Mesothelial cell of epicardium (in vitro differentiated cells): ENCODE data around the gene SOX8. TPM values are rescaled to one million over a fixed set of nuclear protein-coding genes. Genes with fewer than 3 reads are reported as not detected.

Experiments used
- DNase-seq, 2 experiments: peaks; one replicate each; pipeline ENCODE4 v3.0.0; 2021; ENCODE audit warnings: low spot score in 2 of 2; ENCODE audit not compliant: unreplicated experiment in 2 of 2
- H3K27ac Mint-ChIP-seq: 2 replicates; pipeline ENCODE4 v1.8.0; 2021; ENCODE audit warnings: mixed read lengths
- H3K27me3 Mint-ChIP-seq: 2 replicates; pipeline ENCODE4 v1.8.0; 2021; ENCODE audit warnings: low read depth, mixed read lengths
- H3K36me3 Mint-ChIP-seq: 2 replicates; pipeline ENCODE4 v1.8.0; 2021; ENCODE audit warnings: mixed read lengths
- H3K4me1 Mint-ChIP-seq: 2 replicates; pipeline ENCODE4 v1.8.0; 2021; ENCODE audit warnings: mixed read lengths
- H3K4me3 Mint-ChIP-seq: 2 replicates; pipeline ENCODE4 v1.8.0; 2021; ENCODE audit warnings: mild to moderate bottlenecking, moderate library complexity, mixed read lengths
- H3K9me3 Mint-ChIP-seq: 2 replicates; pipeline ENCODE4 v1.8.0; 2021; ENCODE audit warnings: mixed read lengths
- total RNA-seq: library from RNA; stranded (reverse); gene quantifications from 3 replicates; pipeline ENCODE4 v1.2.1, GENCODE V29; 2021
- TF ChIP-seq, protein P1 (sequence below): fragments of 200-600 bp; sonication (generic); IDR thresholded peaks from one replicate; pipeline ENCODE4 v1.5.0; 2021; ENCODE audit warnings: antibody characterized with exemption; ENCODE audit not compliant: unreplicated experiment

The SOX8 gene
- total RNA-seq, 1 donor from 2014 or later, result 5.1 TPM

GRCh38 chr16:1028056-1028455, 46.5 kb downstream of the SOX8 start:
- H3K4me1 Mint-ChIP-seq, result peaks cover 3% of the 10 kb centered on the region
- no peak overlapping the region for H3K27ac Mint-ChIP-seq
- H3K4me3 Mint-ChIP-seq, result no peak overlapping the region
- DNase-seq, result no peak
- H3K27me3 Mint-ChIP-seq, result peaks cover 4% of the 10 kb centered on the region
- H3K36me3 Mint-ChIP-seq, result no peaks in the 10 kb centered on the region
- no peaks in the 10 kb centered on the region for H3K9me3 Mint-ChIP-seq
- TF ChIP-seq, protein P1, sequence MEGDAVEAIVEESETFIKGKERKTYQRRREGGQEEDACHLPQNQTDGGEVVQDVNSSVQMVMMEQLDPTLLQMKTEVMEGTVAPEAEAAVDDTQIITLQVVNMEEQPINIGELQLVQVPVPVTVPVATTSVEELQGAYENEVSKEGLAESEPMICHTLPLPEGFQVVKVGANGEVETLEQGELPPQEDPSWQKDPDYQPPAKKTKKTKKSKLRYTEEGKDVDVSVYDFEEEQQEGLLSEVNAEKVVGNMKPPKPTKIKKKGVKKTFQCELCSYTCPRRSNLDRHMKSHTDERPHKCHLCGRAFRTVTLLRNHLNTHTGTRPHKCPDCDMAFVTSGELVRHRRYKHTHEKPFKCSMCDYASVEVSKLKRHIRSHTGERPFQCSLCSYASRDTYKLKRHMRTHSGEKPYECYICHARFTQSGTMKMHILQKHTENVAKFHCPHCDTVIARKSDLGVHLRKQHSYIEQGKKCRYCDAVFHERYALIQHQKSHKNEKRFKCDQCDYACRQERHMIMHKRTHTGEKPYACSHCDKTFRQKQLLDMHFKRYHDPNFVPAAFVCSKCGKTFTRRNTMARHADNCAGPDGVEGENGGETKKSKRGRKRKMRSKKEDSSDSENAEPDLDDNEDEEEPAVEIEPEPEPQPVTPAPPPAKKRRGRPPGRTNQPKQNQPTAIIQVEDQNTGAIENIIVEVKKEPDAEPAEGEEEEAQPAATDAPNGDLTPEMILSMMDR, result no peak

- Mint-ChIP-seq H3K4me3 (no peak overlapping the region), H3K4me1 (peaks cover 3% of the 10 kb centered on the region), H3K36me3 (no peaks in the 10 kb centered on the region), H3K27me3 (peaks cover 4% of the 10 kb centered on the region), H3K27ac (no peak overlapping the region), H3K9me3 (no peaks in the 10 kb centered on the region)
- TF ChIP-seq, protein P1, result no peak
- no peak for DNase-seq
These were observed 47.1 kb downstream of the SOX8 start for GRCh38 chr16:1028524-1029258.

DNA sequence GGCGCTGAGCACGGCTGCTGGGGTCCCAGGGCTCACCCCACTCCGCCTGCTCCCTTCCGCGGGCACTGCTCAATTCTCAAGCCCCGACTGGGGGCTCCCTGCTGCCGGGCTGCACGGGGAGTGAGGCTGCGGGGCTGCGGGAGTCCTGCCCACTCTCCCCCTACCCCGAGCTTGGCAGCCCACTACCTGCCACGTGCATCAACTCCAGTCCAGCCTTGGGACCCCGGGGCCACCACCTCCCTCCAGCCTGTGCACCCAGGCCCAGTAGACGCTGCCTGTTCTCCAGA, 47.6 kb downstream of the SOX8 start:
- no peaks in the 10 kb centered on the region for H3K9me3 Mint-ChIP-seq
- TF ChIP-seq, protein P1, result no peak
- no peaks in the 10 kb centered on the region for H3K36me3 Mint-ChIP-seq
- peaks cover 4% of the 10 kb centered on the region for H3K27me3 Mint-ChIP-seq
- H3K4me3 Mint-ChIP-seq, result no peak overlapping the region
- H3K4me1 Mint-ChIP-seq, result peaks cover 3% of the 10 kb centered on the region
- no peak for DNase-seq
- H3K27ac Mint-ChIP-seq, result no peak overlapping the region

GRCh38 chr16:1030473-1030901, 48.9 kb downstream of the SOX8 start:
- H3K9me3 Mint-ChIP-seq, result no peaks in the 10 kb centered on the region
- peaks cover 4% of the 10 kb centered on the region for H3K27me3 Mint-ChIP-seq
- no peak for DNase-seq
- TF ChIP-seq, protein P1, result no peak
- no peak overlapping the region for H3K4me3 Mint-ChIP-seq
- H3K36me3 Mint-ChIP-seq, result no peaks in the 10 kb centered on the region
- no peak overlapping the region for H3K27ac Mint-ChIP-seq
- peaks cover 3% of the 10 kb centered on the region for H3K4me1 Mint-ChIP-seq

DNA sequence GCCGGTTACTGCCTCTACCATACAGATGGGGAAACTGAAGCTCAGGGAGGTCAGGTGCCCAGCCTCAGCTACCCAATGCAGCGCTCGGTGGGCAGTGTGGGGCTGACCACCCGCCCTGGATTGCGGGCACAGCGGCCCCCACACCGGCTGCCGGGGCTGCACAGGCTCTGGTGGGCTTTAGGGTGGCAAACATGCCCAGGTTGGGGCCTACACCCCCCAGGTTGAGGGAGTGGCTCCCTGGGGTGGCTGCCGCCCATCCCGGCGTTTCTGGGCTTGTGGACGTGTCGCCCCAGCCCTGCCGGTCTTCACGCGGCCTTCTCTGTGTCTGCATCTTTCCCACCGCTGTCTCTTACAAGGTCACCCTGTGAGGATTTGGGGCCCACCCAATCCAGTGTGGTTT, 50.1 kb downstream of the SOX8 start:
- Mint-ChIP-seq H3K27ac (no peak overlapping the region), H3K4me1 (peaks cover 6% of the 10 kb centered on the region), H3K9me3 (no peaks in the 10 kb centered on the region), H3K27me3 (no peaks in the 10 kb centered on the region), H3K4me3 (no peak overlapping the region), H3K36me3 (no peaks in the 10 kb centered on the region)
- TF ChIP-seq, protein P1, result no peak
- DNase-seq, result no peak
